Uterus (tissue), 4 donors: Measurements from ENCODE around the gene TOMT. TPM values are rescaled to one million over a fixed set of nuclear protein-coding genes. Genes with fewer than 3 reads are reported as not detected.
A peak's percentile ranks its signal among the peaks of the same experiment; 100 is the strongest.

ENCODE experiments used
- DNase-seq, 2 donors: peaks; one replicate each; pipeline ENCODE4 v3.0.0-alpha.2; 2019 to 2020
- H3K27ac ChIP-seq, 2 donors: fragments of 200-600 bp; sonication (generic); 1 replicate in 1 of 2; 2 replicates in 1 of 2; pipeline ENCODE4 v1.5.1; 2016 to 2018
- H3K27me3 ChIP-seq, 2 donors: fragments of 200-600 bp; sonication (generic); one replicate each; pipeline ENCODE4 v1.5.1; 2018 to 2019; ENCODE audit warnings: control low read depth in 1 of 2
- H3K36me3 ChIP-seq, 2 donors: fragments of 200-600 bp; sonication (generic); one replicate each; pipeline ENCODE4 v1.5.1; 2019; ENCODE audit warnings: control low read depth in 1 of 2
- H3K4me1 ChIP-seq, 2 donors: fragments of 200-600 bp; sonication (generic); one replicate each; pipeline ENCODE4 v1.5.1; 2018 to 2019; ENCODE audit warnings: control low read depth in 1 of 2
- H3K4me3 ChIP-seq, 2 donors: fragments of 200-600 bp; sonication (generic); 1 replicate in 1 of 2; 2 replicates in 1 of 2; pipeline ENCODE4 v1.5.1; 2018 to 2019; ENCODE audit warnings: mild to moderate bottlenecking in 1 of 2
- H3K9me3 ChIP-seq, 2 donors: fragments of 200-600 bp; sonication (generic); one replicate each; pipeline ENCODE4 v1.5.1; 2019; ENCODE audit warnings: control low read depth in 1 of 2
- POLR2A ChIP-seq, 2 donors: fragments of 450-650 bp; IDR thresholded peaks; one replicate each; pipeline ENCODE4 v1.6.1; 2016; ENCODE audit warnings: antibody characterized with exemption in 2 of 2, mild to moderate bottlenecking in 1 of 2, moderate library complexity in 1 of 2
- intact Hi-C: fragments of 100-400 bp; cut with DNase I; formaldehyde crosslinking; loops from one replicate; pipeline ENCODE4 v1.15.1; 2023; ENCODE audit warnings: low total_unique reads
- total RNA-seq, 4 donors: library from RNA; depleted of rRNA in 3 of 4; stranded (reverse); fragments of >200 nt in 3 of 4; gene quantifications; one replicate each; pipeline versions ENCODE4 v1.1.0 to v1.2.4, GENCODE V29; 2014 to 2023
- TF ChIP-seq, protein P1 (sequence below), 4 experiments: fragments of 200-600 bp in 2 of 4; fragments of 450-650 bp in 2 of 4; sonication (generic) in 2 of 4; IDR thresholded peaks; one replicate each; pipeline ENCODE4 v1.5.1; 2016 to 2019; ENCODE audit warnings: antibody characterized with exemption in 4 of 4, mild to moderate bottlenecking in 2 of 4, moderate library complexity in 1 of 4
- donor health status: DM: yes; HTN: yes; CAD: no.

TOMT gene
- total RNA-seq, 4 donors from 2014 or later, result not detected

- H3K4me3 ChIP-seq, result no peak overlapping the region
- TF ChIP-seq, protein P1, sequence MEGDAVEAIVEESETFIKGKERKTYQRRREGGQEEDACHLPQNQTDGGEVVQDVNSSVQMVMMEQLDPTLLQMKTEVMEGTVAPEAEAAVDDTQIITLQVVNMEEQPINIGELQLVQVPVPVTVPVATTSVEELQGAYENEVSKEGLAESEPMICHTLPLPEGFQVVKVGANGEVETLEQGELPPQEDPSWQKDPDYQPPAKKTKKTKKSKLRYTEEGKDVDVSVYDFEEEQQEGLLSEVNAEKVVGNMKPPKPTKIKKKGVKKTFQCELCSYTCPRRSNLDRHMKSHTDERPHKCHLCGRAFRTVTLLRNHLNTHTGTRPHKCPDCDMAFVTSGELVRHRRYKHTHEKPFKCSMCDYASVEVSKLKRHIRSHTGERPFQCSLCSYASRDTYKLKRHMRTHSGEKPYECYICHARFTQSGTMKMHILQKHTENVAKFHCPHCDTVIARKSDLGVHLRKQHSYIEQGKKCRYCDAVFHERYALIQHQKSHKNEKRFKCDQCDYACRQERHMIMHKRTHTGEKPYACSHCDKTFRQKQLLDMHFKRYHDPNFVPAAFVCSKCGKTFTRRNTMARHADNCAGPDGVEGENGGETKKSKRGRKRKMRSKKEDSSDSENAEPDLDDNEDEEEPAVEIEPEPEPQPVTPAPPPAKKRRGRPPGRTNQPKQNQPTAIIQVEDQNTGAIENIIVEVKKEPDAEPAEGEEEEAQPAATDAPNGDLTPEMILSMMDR (IDR thresholded peaks at IDR 0.05), result no peak
- no peak for TF ChIP-seq POLR2A (IDR thresholded peaks at IDR 0.05)
- intact Hi-C loops, result loop anchor here (5.0 kb wide), 1 partner anchor 63 kb away; no protein-coding TSS in a partner anchor
- no peaks in the 10 kb centered on the region for H3K36me3 ChIP-seq
- DNase-seq, result no peak
- H3K4me1 ChIP-seq, result no peaks in the 10 kb centered on the region
- no peaks in the 10 kb centered on the region for H3K9me3 ChIP-seq
- H3K27ac ChIP-seq, result no peak overlapping the region
- no peaks in the 10 kb centered on the region for H3K27me3 ChIP-seq
Measured at GRCh38 chr11:72085621-72086351, 19.9 kb upstream of the TOMT start.

DNA sequence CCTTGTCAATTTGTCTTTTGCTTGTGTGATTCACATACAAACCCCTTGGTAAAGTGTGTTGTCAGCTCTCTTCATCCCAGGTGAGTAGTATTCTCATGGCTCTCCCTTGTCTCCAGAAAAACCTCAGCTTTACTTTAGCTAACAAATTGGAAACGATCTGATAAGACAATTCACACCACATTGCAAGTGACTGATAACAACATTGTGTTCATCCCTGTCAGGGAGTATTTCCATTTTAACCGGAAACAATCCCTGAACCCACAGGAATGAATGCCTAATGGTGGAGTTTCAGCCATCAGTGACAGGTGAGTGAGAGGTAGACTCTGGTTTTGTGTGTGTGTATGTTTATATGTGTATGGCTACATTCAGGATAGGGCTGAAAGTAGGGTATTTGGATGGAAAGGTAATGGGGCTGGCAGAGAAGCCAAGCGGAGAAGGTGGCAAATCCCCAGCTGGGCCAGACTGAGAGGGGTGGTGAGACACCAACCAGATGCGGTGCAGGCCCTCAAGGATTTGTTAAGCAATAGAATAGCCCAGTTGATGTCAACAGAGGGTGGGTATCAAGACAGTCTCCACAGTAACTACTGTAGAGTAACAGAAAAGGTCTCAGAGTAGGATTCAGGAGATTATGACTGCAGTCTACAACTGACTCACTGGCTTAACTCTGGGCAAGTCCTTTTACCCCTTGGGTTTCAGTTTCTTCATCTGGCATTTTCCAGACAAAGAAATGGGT is 17.5 kb upstream of the TOMT start:
- no peak overlapping the region for H3K4me3 ChIP-seq
- no peak overlapping the region for H3K27ac ChIP-seq
- no peaks in the 10 kb centered on the region for H3K36me3 ChIP-seq
- TF ChIP-seq POLR2A (IDR thresholded peaks at IDR 0.05), result no peak
- TF ChIP-seq, protein P1 (IDR thresholded peaks at IDR 0.05), result no peak
- no peak for DNase-seq
- no peaks in the 10 kb centered on the region for H3K4me1 ChIP-seq
- no peaks in the 10 kb centered on the region for H3K9me3 ChIP-seq
- H3K27me3 ChIP-seq, result no peaks in the 10 kb centered on the region
- intact Hi-C loops, result loop anchor here (5.0 kb wide), 1 partner anchor 66 kb away; no protein-coding TSS in a partner anchor

DNA sequence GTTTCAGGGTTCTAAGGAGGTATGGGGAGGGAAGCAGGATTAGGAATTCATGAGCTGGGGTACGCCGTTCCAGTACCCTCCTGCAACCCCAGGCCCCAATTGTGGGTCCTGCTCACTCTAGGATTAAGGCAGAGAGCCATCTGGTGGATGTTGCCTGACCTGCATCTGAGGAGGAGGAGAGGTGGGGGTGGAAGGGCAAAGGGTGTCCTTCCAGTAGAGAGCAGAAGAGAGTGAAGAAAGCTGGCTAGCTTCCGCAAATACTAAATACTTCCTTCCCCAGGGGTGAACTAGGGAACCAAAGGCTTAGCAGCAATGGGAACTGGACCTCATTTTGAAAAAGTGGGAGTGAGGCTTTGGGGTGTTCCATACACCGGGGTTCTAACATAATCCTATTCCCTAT is 14.4 kb upstream of the TOMT start:
- H3K27ac ChIP-seq, result peak overlapping the region; percentile 6 to 17
- no peaks in the 10 kb centered on the region for H3K9me3 ChIP-seq
- H3K36me3 ChIP-seq, result no peaks in the 10 kb centered on the region
- peak; percentile 69 to 70 for DNase-seq
- no peak overlapping the region for H3K4me3 ChIP-seq
- no peaks in the 10 kb centered on the region for H3K4me1 ChIP-seq
- H3K27me3 ChIP-seq, result no peaks in the 10 kb centered on the region
- intact Hi-C loops, result no loop called here
- TF ChIP-seq POLR2A (IDR thresholded peaks at IDR 0.05), result no peak
- TF ChIP-seq, protein P1 (IDR thresholded peaks at IDR 0.05), result peak; percentile 75 to 93 (median 85)

GRCh38 chr11:72098741-72099140 is 7.0 kb upstream of the TOMT start:
- intact Hi-C loops, result no loop called here
- H3K27me3 ChIP-seq, result no peaks in the 10 kb centered on the region
- no peak overlapping the region for H3K27ac ChIP-seq
- H3K4me1 ChIP-seq, result peaks cover 0 to 11% of the 10 kb centered on the region in 2 donors
- no peaks in the 10 kb centered on the region for H3K36me3 ChIP-seq
- no peak overlapping the region for H3K4me3 ChIP-seq
- TF ChIP-seq, protein P1 (IDR thresholded peaks at IDR 0.05), result no peak
- no peak for TF ChIP-seq POLR2A (IDR thresholded peaks at IDR 0.05)
- H3K9me3 ChIP-seq, result no peaks in the 10 kb centered on the region
- no peak for DNase-seq

- no peak overlapping the region for H3K27ac ChIP-seq
- no peaks in the 10 kb centered on the region for H3K36me3 ChIP-seq
- H3K27me3 ChIP-seq, result no peaks in the 10 kb centered on the region
- H3K9me3 ChIP-seq, result no peaks in the 10 kb centered on the region
- DNase-seq, result no peak
- H3K4me1 ChIP-seq, result peaks cover 0 to 11% of the 10 kb centered on the region in 2 donors
- H3K4me3 ChIP-seq, result no peak overlapping the region
- no peak for TF ChIP-seq POLR2A (IDR thresholded peaks at IDR 0.05)
- TF ChIP-seq, protein P1 (IDR thresholded peaks at IDR 0.05), result no peak
- intact Hi-C loops, result no loop called here
Measured at GRCh38 chr11:72100009-72100408, 5.7 kb upstream of the TOMT start.
